H9 (cell line): Measurements from ENCODE around the gene RNF214. TPM values are rescaled to one million over a fixed set of nuclear protein-coding genes. Genes with fewer than 3 reads are reported as not detected.
A peak's percentile ranks its signal among the peaks of the same experiment; 100 is the strongest.

ENCODE experiments used
- DNase-seq: peaks from one replicate; pipeline ENCODE4 v3.0.0-alpha.2; 2017
- H2AFZ ChIP-seq: one replicate; pipeline ENCODE4 v1.6.1; 2013; ENCODE audit warnings: mild to moderate bottlenecking, low read length, control low read depth, moderate library complexity
- H2AK5ac ChIP-seq: 2 replicates; pipeline ENCODE4 v1.6.1; 2013; ENCODE audit warnings: low read length, control low read depth, mixed read lengths; ENCODE audit not compliant: insufficient read length
- H2BK120ac ChIP-seq: one replicate; pipeline ENCODE4 v1.6.1; 2013; ENCODE audit warnings: low read depth, mild to moderate bottlenecking, low read length, control low read depth, inconsistent platforms; ENCODE audit not compliant: poor library complexity, severe bottlenecking
- H2BK12ac ChIP-seq: 2 replicates; pipeline ENCODE4 v1.6.1; 2013; ENCODE audit warnings: low read length, control low read depth, mixed read lengths, low read depth; ENCODE audit not compliant: insufficient read length
- H2BK15ac ChIP-seq: 2 replicates; pipeline ENCODE4 v1.6.1; 2013; ENCODE audit warnings: low read depth, low read length, control low read depth
- H2BK20ac ChIP-seq: one replicate; pipeline ENCODE4 v1.6.1; 2013; ENCODE audit warnings: low read depth, mild to moderate bottlenecking, low read length, control low read depth, inconsistent platforms; ENCODE audit not compliant: poor library complexity, severe bottlenecking
- H2BK5ac ChIP-seq: 2 replicates; pipeline ENCODE4 v1.6.1; 2013; ENCODE audit warnings: low read length, control low read depth, mixed read lengths; ENCODE audit not compliant: insufficient read length
- H3K14ac ChIP-seq: 2 replicates; pipeline ENCODE4 v1.6.1; 2013; ENCODE audit warnings: low read length, control low read depth; ENCODE audit not compliant: insufficient read depth
- H3K18ac ChIP-seq: 2 replicates; pipeline ENCODE4 v1.6.1; 2013; ENCODE audit warnings: low read depth, mild to moderate bottlenecking, mixed read lengths, low read length, control low read depth; ENCODE audit not compliant: insufficient read length
- H3K23ac ChIP-seq: 2 replicates; pipeline ENCODE4 v1.6.1; 2013; ENCODE audit warnings: low read length, control low read depth, mixed read lengths, low read depth; ENCODE audit not compliant: insufficient read length
- H3K23me2 ChIP-seq: 2 replicates; pipeline ENCODE4 v1.6.1; 2013; ENCODE audit warnings: low read depth, mild to moderate bottlenecking, mixed read lengths, low read length, control low read depth; ENCODE audit not compliant: insufficient read length, poor library complexity, severe bottlenecking
- H3K27ac ChIP-seq: 2 replicates; pipeline ENCODE4 v1.5.1; 2013; ENCODE audit warnings: low read length, control low read depth, mixed read lengths, low read depth; ENCODE audit not compliant: insufficient read length
- H3K27me3 ChIP-seq: 2 replicates; pipeline ENCODE4 v1.6.1; 2013; ENCODE audit warnings: low read length, control low read depth, inconsistent platforms; ENCODE audit not compliant: insufficient read depth
- H3K4ac ChIP-seq: 2 replicates; pipeline ENCODE4 v1.6.1; 2013; ENCODE audit warnings: low read depth, mild to moderate bottlenecking, control low read depth, inconsistent platforms, low read length, moderate library complexity
- H3K4me1 ChIP-seq: 2 replicates; pipeline ENCODE4 v1.6.1; 2013; ENCODE audit warnings: low read length, control low read depth, inconsistent platforms; ENCODE audit not compliant: insufficient read depth
- H3K4me2 ChIP-seq: 2 replicates; pipeline ENCODE4 v1.6.1; 2013; ENCODE audit warnings: low read length, control low read depth, mixed read lengths; ENCODE audit not compliant: insufficient read length, insufficient read depth
- H3K56ac ChIP-seq: 2 replicates; pipeline ENCODE4 v1.6.1; 2013; ENCODE audit warnings: low read depth, mild to moderate bottlenecking, mixed read lengths, low read length, control low read depth; ENCODE audit not compliant: insufficient read length
- H3K79me1 ChIP-seq: 2 replicates; pipeline ENCODE4 v1.6.1; 2013; ENCODE audit warnings: low read depth, mild to moderate bottlenecking, moderate library complexity, low read length, control low read depth, inconsistent platforms; ENCODE audit not compliant: insufficient read depth, poor library complexity, severe bottlenecking
- H3K79me2 ChIP-seq: 2 replicates; pipeline ENCODE4 v1.6.1; 2013; ENCODE audit warnings: low read length, control low read depth, inconsistent platforms; ENCODE audit not compliant: insufficient read depth
- H3K9ac ChIP-seq: 2 replicates; pipeline ENCODE4 v1.6.1; 2013; ENCODE audit warnings: low read length, control low read depth, mixed read lengths; ENCODE audit not compliant: insufficient read length; ENCODE audit errors: extremely low read depth
- H3K9me3 ChIP-seq: one replicate; pipeline ENCODE4 v1.6.1; 2013; ENCODE audit warnings: low read depth, low read length, inconsistent platforms; ENCODE audit not compliant: control insufficient read depth
- H3T11ph ChIP-seq: one replicate; pipeline ENCODE4 v1.6.1; 2013; ENCODE audit warnings: mild to moderate bottlenecking, low read length, control low read depth, inconsistent platforms
- H4K20me1 ChIP-seq: one replicate; pipeline ENCODE4 v1.6.1; 2013; ENCODE audit not compliant: control insufficient read depth, insufficient read length, insufficient read depth
- H4K5ac ChIP-seq: 2 replicates; pipeline ENCODE4 v1.6.1; 2013; ENCODE audit warnings: low read depth, mild to moderate bottlenecking, mixed read lengths, low read length, control low read depth; ENCODE audit not compliant: insufficient read length
- H4K8ac ChIP-seq: replicated peaks from 2 replicates; pipeline ENCODE4 v1.6.1; 2013; ENCODE audit warnings: low read length, control low read depth, mixed read lengths, low read depth; ENCODE audit not compliant: insufficient read length
- H4K91ac ChIP-seq: 2 replicates; pipeline ENCODE4 v1.6.1; 2013; ENCODE audit warnings: low read depth, mild to moderate bottlenecking, moderate library complexity, mixed read lengths, low read length, control low read depth; ENCODE audit not compliant: insufficient read length
- H3K27ac Mint-ChIP-seq, 3 experiments: 2 replicates in 2 of 3; 3 replicates in 1 of 3; pipeline ENCODE4 v1.8.0; 2020 to 2021; ENCODE audit warnings: mixed read lengths in 3 of 3, mild to moderate bottlenecking in 1 of 3, moderate library complexity in 1 of 3
- H3K27me3 Mint-ChIP-seq: 2 replicates; pipeline ENCODE4 v1.8.0; 2021; ENCODE audit warnings: low read depth, mild to moderate bottlenecking, moderate library complexity, mixed read lengths
- H3K36me3 Mint-ChIP-seq, 3 experiments: 2 replicates in 2 of 3; 3 replicates in 1 of 3; pipeline ENCODE4 v1.8.0; 2020 to 2021; ENCODE audit warnings: low read depth in 3 of 3, mixed read lengths in 3 of 3; ENCODE audit not compliant: insufficient read depth in 1 of 3
- H3K4me1 Mint-ChIP-seq, 2 experiments: 2 replicates each; pipeline ENCODE4 v1.8.0; 2020; ENCODE audit warnings: mixed read lengths in 2 of 2
- H3K4me3 Mint-ChIP-seq, 2 experiments: 2 replicates in 1 of 2; 3 replicates in 1 of 2; pipeline ENCODE4 v1.8.0; 2020 to 2021; ENCODE audit warnings: mild to moderate bottlenecking in 2 of 2, mixed read lengths in 2 of 2, moderate library complexity in 1 of 2
- H3K9me3 Mint-ChIP-seq, 2 experiments: 2 replicates in 1 of 2; 3 replicates in 1 of 2; pipeline ENCODE4 v1.8.0; 2020; ENCODE audit warnings: mild to moderate bottlenecking in 2 of 2, mixed read lengths in 2 of 2, moderate library complexity in 1 of 2
- WGBS: extraction: QIAGEN DNeasy Blood & Tissue Kit; methylation state at CpG from one replicate; pipeline ENCODE4 v1.1.7; 2013; ENCODE audit warnings: missing lambda C conversion rate, low lambda C conversion rate, mixed read lengths; ENCODE audit not compliant: insufficient read length; ENCODE audit errors: extremely low coverage; 5-methylcytosine and 5-hydroxymethylcytosine counted together
- total RNA-seq: library from RNA; stranded (reverse); gene quantifications from 2 replicates; pipeline ENCODE4 v1.2.1, GENCODE V29; 2021
- TF ChIP-seq, protein P1 (sequence below): fragments of 200-600 bp; sonication (generic); conservative IDR thresholded peaks from 3 replicates; pipeline ENCODE4 v1.8.0; 2021; ENCODE audit warnings: antibody characterized with exemption, mild to moderate bottlenecking

The RNF214 gene
- total RNA-seq, 1 experiment from 2014 or later: 26.0 TPM

DNA sequence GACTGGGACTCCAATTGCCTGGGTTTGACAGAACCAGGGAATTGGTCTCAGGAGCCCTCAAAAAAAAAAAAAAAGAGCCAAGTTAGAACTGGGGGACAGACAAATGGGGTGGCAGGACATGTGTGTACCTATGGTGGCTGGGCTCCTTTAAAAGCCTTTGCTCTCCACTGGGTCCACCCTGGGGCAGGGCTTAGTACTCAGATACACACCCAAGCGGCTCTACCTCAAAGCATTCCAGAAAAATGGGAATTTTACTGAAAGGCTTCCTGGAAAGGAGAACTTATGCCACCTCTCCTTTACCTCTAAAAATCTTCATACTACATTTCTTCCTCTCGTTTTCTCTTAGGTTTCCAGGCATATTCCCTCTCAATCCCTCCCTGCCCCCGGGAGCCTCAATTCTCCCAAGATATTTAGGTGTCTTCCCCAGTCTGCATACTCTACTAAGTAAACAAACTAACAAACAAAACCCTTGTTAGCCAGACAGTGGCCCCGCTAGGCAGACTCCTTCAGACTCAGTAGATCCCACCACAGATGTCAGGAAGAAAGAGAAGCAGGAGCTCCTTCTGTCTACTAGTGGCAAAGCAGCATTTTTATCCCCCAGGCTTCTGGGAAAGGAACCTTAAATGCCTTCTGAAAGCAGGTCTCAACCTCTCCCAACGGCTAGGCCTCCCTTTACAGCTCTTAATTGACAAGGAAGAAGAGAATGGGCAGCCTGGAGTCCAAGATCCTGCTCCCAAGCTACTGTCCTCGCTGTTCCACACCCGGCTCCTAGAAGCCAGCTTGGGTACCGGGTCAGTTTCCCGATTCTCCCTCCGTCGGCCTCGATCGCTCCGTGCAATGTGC lies 1.3 kb upstream of the RNF214 start:
- WGBS: no CpG with 5 or more reads among the region's 14 CpGs
- H3T11ph ChIP-seq: no peak overlapping the region
- Mint-ChIP-seq H3K27ac (peak overlapping the region; percentile 79 to 91 (median 84); a peak in 6 of 7 replicates), H3K4me3 (peak overlapping the region; percentile 94 to 97), H3K9me3 (no peaks in the 10 kb centered on the region), H3K27me3 (no peaks in the 10 kb centered on the region; the same call in 1 of the 2 replicates), H3K4me1 (peaks cover 24 to 26% of the 10 kb centered on the region in 2 experiments), H3K36me3 (peaks cover 6 to 31% (median 17%) of the 10 kb centered on the region in 3 experiments; a peak in 5 of 7 replicates)
- H4K8ac ChIP-seq: no peak overlapping the region
- TF ChIP-seq, protein P1, sequence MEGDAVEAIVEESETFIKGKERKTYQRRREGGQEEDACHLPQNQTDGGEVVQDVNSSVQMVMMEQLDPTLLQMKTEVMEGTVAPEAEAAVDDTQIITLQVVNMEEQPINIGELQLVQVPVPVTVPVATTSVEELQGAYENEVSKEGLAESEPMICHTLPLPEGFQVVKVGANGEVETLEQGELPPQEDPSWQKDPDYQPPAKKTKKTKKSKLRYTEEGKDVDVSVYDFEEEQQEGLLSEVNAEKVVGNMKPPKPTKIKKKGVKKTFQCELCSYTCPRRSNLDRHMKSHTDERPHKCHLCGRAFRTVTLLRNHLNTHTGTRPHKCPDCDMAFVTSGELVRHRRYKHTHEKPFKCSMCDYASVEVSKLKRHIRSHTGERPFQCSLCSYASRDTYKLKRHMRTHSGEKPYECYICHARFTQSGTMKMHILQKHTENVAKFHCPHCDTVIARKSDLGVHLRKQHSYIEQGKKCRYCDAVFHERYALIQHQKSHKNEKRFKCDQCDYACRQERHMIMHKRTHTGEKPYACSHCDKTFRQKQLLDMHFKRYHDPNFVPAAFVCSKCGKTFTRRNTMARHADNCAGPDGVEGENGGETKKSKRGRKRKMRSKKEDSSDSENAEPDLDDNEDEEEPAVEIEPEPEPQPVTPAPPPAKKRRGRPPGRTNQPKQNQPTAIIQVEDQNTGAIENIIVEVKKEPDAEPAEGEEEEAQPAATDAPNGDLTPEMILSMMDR: no peak
- no peaks in the 10 kb centered on the region for H3K9me3 ChIP-seq
- H3K79me2 ChIP-seq: no peaks in the 10 kb centered on the region
- H3K27ac ChIP-seq: no peak overlapping the region
- no peak overlapping the region for H3K56ac ChIP-seq
- H4K91ac ChIP-seq: no peak overlapping the region
- no peak overlapping the region for H3K4ac ChIP-seq
- H3K14ac ChIP-seq: no peak overlapping the region
- no peaks in the 10 kb centered on the region for H3K79me1 ChIP-seq
- H2AFZ ChIP-seq: no peak overlapping the region
- no peak overlapping the region for H2BK5ac ChIP-seq
- H3K27me3 ChIP-seq: no peaks in the 10 kb centered on the region
- no peaks in the 10 kb centered on the region for H3K4me1 ChIP-seq
- H3K9ac ChIP-seq: peak overlapping the region; percentile 60
- no peak overlapping the region for H2BK120ac ChIP-seq
- no peak for DNase-seq
- no peak overlapping the region for H2BK20ac ChIP-seq
- peaks cover 15% of the 10 kb centered on the region for H3K23me2 ChIP-seq
- H2AK5ac ChIP-seq: no peak overlapping the region
- no peak overlapping the region for H4K5ac ChIP-seq
- H2BK15ac ChIP-seq: no peak overlapping the region
- no peak overlapping the region for H3K23ac ChIP-seq
- H3K18ac ChIP-seq: no peak overlapping the region
- no peaks in the 10 kb centered on the region for H4K20me1 ChIP-seq
- no peak overlapping the region for H2BK12ac ChIP-seq
- peak overlapping the region; percentile 92 for H3K4me2 ChIP-seq
